K562 (cell line): Measurements from ENCODE around the gene TGFBR1.

ENCODE experiments used
- CTCF ChIP-seq, 3 experiments: IDR thresholded peaks in 2 of 3; conservative IDR thresholded peaks in 1 of 3; 2 replicates each; pipeline ENCODE4 v1.5.1; 2011 to 2012; ENCODE audit warnings: low read length in 3 of 3, mild to moderate bottlenecking in 3 of 3, control low read depth in 2 of 3, improper control_type of control experiment in 1 of 3, inconsistent platforms in 1 of 3, low read depth in 1 of 3, mixed read lengths in 1 of 3, moderate library complexity in 1 of 3; ENCODE audit not compliant: insufficient read depth in 2 of 3
- EGR1 ChIP-seq: fragments of 450-650 bp; conservative IDR thresholded peaks from 2 replicates; pipeline ENCODE4 v1.6.1; 2017; ENCODE audit warnings: mild to moderate bottlenecking
- FOXA1 ChIP-seq: fragments of 450-650 bp; IDR thresholded peaks from 2 replicates; pipeline ENCODE4 v1.6.1; 2016; ENCODE audit warnings: mild to moderate bottlenecking, borderline replicate concordance

- no peak for TF ChIP-seq FOXA1
- TF ChIP-seq CTCF (IDR thresholded peaks at IDR 0.05 in 2 of 3, conservative IDR thresholded peaks at IDR 0.05 in 1 of 3; ENCODE audit: insufficient read depth in 2 of 3, low read depth in 1 of 3, low read length in 3 of 3), result no peak
- TF ChIP-seq EGR1, result no peak
Measured at GRCh38 chr9:99189887-99190596, 85.1 kb downstream of the TGFBR1 start.
